HG03196 (cell line): ENCODE measurements around the gene ALDH1L1.

Experiments
- ATAC-seq: cut with Tn5 transposase; IDR thresholded peaks from one replicate; pipeline ENCODE4 v1.9.1; 2021; ENCODE audit not compliant: unreplicated experiment

The ALDH1L1 gene

GRCh38 chr3:126194713-126195305 lies 14.4 kb upstream of the ALDH1L1 start:
- no peak for ATAC-seq

- no peak for ATAC-seq
These were observed 10.9 kb upstream of the ALDH1L1 start for GRCh38 chr3:126191246-126191645.

- ATAC-seq, result no peak
These were observed 7.5 kb upstream of the ALDH1L1 start for GRCh38 chr3:126187920-126188319.

- ATAC-seq, result no peak
These were observed 6.4 kb upstream of the ALDH1L1 start for GRCh38 chr3:126186749-126187148.

- no peak for ATAC-seq
These were observed 5.9 kb upstream of the ALDH1L1 start for GRCh38 chr3:126186271-126186670.

- no peak for ATAC-seq
These were observed 4.1 kb upstream of the ALDH1L1 start for GRCh38 chr3:126184465-126185000.

- ATAC-seq, result no peak
These were observed 976 bp upstream of the ALDH1L1 start for GRCh38 chr3:126181398-126181725.

- ATAC-seq, result no peak
These were observed 435 bp downstream of the ALDH1L1 start for GRCh38 chr3:126179825-126180476.

GRCh38 chr3:126170073-126170777 lies 10.2 kb downstream of the ALDH1L1 start:
- no peak for ATAC-seq

- no peak for ATAC-seq
These were observed 12.8 kb downstream of the ALDH1L1 start for GRCh38 chr3:126167566-126167965.

- no peak for ATAC-seq
These were observed 14.4 kb downstream of the ALDH1L1 start for GRCh38 chr3:126166009-126166408.

- no peak for ATAC-seq
These were observed 19.1 kb downstream of the ALDH1L1 start for GRCh38 chr3:126161309-126161708.

GRCh38 chr3:126160243-126161210 lies 19.9 kb downstream of the ALDH1L1 start:
- ATAC-seq, result no peak

- ATAC-seq, result no peak
These were observed 20.9 kb downstream of the ALDH1L1 start for GRCh38 chr3:126159476-126159875.

- ATAC-seq, result no peak
These were observed 21.4 kb downstream of the ALDH1L1 start for GRCh38 chr3:126158912-126159454.

- no peak for ATAC-seq
These were observed 22.1 kb downstream of the ALDH1L1 start for GRCh38 chr3:126158016-126158911.

- no peak for ATAC-seq
These were observed 23.2 kb downstream of the ALDH1L1 start for GRCh38 chr3:126157083-126157768.

- ATAC-seq, result no peak
These were observed 23.9 kb downstream of the ALDH1L1 start for GRCh38 chr3:126156468-126156867.

- no peak for ATAC-seq
These were observed 24.6 kb downstream of the ALDH1L1 start for GRCh38 chr3:126155819-126156218.
